GM18502 (cell line): Measurements from ENCODE around the gene HECTD2.
"Not testable (repeated sequence)": the region's sequence is repeated elsewhere in the genome, so short reads cannot be mapped to it uniquely, and the experiment has no call there.

Source experiments
- ATAC-seq: cut with Tn5 transposase; IDR thresholded peaks from one replicate; pipeline ENCODE4 v1.9.1; 2021; ENCODE audit warnings: mild to moderate bottlenecking; ENCODE audit not compliant: unreplicated experiment, poor library complexity

The HECTD2 gene

DNA sequence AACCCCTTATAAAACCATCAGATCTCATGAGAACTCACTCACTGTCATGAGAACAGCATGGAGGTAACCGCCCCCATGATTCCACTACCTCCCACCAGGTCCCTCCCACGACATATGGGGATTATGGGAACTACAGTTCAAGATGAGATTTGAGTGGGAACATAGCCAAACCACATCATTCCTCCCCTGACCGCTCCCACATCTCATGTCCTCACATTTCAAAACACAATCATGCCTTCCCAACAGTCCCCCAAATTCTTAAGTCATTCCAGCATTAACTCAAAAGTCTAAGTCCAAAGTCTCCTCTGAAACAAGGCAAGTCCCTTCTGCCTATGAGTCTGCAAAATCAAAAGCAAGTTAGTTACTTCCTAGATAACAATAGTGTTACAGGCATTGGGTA lies 150.7 kb downstream of the HECTD2 start:
- ATAC-seq: not testable (repeated sequence)

DNA sequence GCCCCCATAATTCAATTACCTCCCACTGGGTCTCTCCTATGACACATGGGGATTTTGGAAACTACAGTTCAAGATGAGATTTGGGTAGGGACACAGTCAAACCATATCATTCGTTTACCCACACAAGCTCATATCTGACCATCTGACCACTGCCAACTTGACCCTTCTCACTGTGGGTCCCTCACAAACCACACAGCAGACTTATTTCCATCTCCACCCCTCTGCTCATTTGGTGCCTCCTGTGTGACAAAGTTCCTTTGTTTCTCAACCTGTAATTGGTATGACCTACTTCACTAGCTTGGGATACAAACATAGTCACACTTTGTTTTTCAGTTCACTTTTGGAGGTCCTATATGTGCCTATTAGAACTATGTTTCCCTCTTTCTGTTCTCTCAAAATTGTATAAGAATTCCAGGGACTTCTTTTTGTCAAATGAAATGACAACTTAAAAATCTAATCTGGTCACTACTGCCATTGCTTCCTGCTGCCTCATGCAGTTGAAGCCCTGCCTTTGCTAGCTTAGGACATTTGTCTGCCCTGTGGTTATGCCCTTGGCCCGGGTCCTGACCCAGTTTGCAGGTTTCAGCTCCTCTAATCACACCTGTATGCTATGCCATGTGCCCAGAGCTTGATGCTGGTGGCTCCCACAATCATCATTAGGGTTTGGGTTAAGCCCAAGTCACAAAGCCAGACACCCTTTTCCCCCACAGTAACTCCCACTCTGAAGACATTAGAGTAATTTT lies 152.9 kb downstream of the HECTD2 start:
- no peak for ATAC-seq

DNA sequence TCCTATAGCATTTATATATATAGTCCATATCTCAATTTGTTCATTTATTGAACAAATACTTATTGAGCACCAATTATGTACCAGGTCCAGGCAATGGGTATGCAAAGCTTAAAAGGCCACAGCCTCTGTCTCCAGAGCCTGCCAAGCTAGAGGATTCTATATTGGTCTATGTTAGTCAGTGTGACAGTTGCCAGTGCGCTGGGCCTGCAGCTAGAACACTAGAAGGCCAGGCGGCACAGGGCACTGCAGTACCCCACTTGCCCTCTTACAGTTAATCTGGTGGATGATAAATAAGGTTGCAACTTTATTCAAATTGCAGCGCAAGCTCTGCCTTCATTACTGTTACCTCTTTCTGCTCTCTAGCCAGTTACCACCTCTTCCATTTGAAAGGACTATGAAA lies 153.9 kb downstream of the HECTD2 start:
- no peak for ATAC-seq
